KMS-11 (cell line): ENCODE data around the gene C10orf95.

Source experiments
- H2AFZ ChIP-seq: fragments of 200-600 bp; sonication (generic); 2 replicates; pipeline ENCODE4 v1.6.1; 2016; ENCODE audit warnings: antibody characterized with exemption, mixed run types, low read depth
- H3K27ac ChIP-seq: fragments of 200-600 bp; sonication (generic); 2 replicates; pipeline ENCODE4 v1.6.1; 2016; ENCODE audit warnings: mild to moderate bottlenecking, mixed run types
- H3K27me3 ChIP-seq: fragments of 200-600 bp; sonication (generic); 2 replicates; pipeline ENCODE4 v1.6.1; 2017; ENCODE audit warnings: mild to moderate bottlenecking, low read depth, mixed run types, moderate library complexity; ENCODE audit not compliant: insufficient read depth
- H3K36me3 ChIP-seq: fragments of 200-600 bp; sonication (generic); 2 replicates; pipeline ENCODE4 v1.6.1; 2017; ENCODE audit warnings: mild to moderate bottlenecking, mixed run types; ENCODE audit not compliant: insufficient read depth
- H3K4me1 ChIP-seq: fragments of 200-600 bp; sonication (generic); 2 replicates; pipeline ENCODE4 v1.6.1; 2016; ENCODE audit warnings: mild to moderate bottlenecking, low read depth, mixed run types; ENCODE audit not compliant: poor library complexity, severe bottlenecking
- H3K4me2 ChIP-seq: fragments of 200-600 bp; sonication (generic); 2 replicates; pipeline ENCODE4 v1.7.0; 2016; ENCODE audit warnings: mild to moderate bottlenecking, mixed run types
- H3K4me3 ChIP-seq: fragments of 200-600 bp; sonication (generic); IDR thresholded peaks from 2 replicates; pipeline ENCODE4 v1.6.1; 2017; ENCODE audit warnings: low read depth, low read length, mixed read lengths; ENCODE audit not compliant: insufficient read depth
- H3K79me2 ChIP-seq: fragments of 200-600 bp; sonication (generic); 2 replicates; pipeline ENCODE4 v1.6.1; 2016; ENCODE audit warnings: low read depth, mixed run types; ENCODE audit not compliant: insufficient read depth
- H3K9ac ChIP-seq: fragments of 200-600 bp; sonication (generic); 2 replicates; pipeline ENCODE4 v1.6.1; 2016; ENCODE audit warnings: mild to moderate bottlenecking, mixed run types
- H4K20me1 ChIP-seq: fragments of 200-600 bp; sonication (generic); 2 replicates; pipeline ENCODE4 v1.6.1; 2016; ENCODE audit warnings: mild to moderate bottlenecking, mixed run types; ENCODE audit not compliant: insufficient read depth
- TF ChIP-seq, protein P1 (sequence below): fragments of 200-600 bp; sonication (generic); conservative IDR thresholded peaks from 2 replicates; pipeline ENCODE4 v1.6.1; 2017; ENCODE audit warnings: low read depth, mild to moderate bottlenecking, antibody characterized with exemption, low read length, moderate library complexity, mixed read lengths

The C10orf95 gene

DNA sequence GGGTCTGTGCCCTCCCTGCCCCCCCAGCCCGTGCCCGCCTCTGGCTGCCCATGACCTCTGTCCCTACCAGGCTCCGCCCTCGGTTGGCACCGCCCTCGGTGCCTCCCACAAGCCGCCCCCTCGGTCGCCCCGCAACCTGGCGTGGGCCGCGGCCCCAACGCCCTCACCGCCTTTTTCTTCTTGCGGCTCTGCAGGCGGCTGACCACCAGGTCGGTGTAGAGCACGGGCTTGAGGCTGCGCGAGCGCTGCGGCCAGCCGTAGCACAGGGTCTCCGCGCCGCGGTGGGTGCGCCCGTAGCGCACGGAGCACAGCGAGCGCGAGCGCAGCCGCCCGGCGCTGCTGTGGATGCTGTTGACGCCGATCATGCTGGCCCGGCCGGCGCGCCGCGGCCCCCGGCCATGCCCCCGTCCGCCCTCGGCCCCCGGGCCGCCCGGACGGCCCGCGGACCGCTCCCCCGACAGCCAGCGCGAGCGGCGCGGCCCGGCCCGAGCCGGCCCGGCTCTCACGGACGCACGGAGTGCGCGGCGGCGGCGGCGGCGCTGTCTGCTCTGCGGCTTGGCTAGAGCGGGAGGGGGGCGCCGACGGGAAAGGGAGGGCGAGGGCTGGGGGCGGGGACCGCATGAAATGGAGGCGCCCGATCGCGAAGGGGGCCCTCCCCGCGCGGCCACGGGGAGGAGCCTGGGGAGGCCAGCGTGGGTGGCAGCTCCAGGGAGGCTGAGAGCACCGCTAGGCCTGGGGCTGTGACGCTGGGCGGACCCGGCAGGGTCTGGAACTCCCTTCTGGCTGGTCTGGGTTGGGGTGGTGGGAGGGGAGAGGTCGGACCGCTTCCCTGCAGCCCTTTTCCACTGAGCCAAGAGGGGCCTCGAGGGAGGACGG, 42.4 kb downstream of the C10orf95 start:
- no peaks in the 10 kb centered on the region for H4K20me1 ChIP-seq
- no peak overlapping the region for H3K9ac ChIP-seq
- no peaks in the 10 kb centered on the region for H3K36me3 ChIP-seq
- no peaks in the 10 kb centered on the region for H3K79me2 ChIP-seq
- H3K4me3 ChIP-seq, result no peak overlapping the region
- peaks cover 7% of the 10 kb centered on the region for H3K4me1 ChIP-seq
- H3K27me3 ChIP-seq, result peaks cover 50% of the 10 kb centered on the region
- TF ChIP-seq, protein P1, sequence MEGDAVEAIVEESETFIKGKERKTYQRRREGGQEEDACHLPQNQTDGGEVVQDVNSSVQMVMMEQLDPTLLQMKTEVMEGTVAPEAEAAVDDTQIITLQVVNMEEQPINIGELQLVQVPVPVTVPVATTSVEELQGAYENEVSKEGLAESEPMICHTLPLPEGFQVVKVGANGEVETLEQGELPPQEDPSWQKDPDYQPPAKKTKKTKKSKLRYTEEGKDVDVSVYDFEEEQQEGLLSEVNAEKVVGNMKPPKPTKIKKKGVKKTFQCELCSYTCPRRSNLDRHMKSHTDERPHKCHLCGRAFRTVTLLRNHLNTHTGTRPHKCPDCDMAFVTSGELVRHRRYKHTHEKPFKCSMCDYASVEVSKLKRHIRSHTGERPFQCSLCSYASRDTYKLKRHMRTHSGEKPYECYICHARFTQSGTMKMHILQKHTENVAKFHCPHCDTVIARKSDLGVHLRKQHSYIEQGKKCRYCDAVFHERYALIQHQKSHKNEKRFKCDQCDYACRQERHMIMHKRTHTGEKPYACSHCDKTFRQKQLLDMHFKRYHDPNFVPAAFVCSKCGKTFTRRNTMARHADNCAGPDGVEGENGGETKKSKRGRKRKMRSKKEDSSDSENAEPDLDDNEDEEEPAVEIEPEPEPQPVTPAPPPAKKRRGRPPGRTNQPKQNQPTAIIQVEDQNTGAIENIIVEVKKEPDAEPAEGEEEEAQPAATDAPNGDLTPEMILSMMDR, result no peak
- no peak overlapping the region for H3K27ac ChIP-seq
- no peak overlapping the region for H2AFZ ChIP-seq
- no peak overlapping the region for H3K4me2 ChIP-seq

DNA sequence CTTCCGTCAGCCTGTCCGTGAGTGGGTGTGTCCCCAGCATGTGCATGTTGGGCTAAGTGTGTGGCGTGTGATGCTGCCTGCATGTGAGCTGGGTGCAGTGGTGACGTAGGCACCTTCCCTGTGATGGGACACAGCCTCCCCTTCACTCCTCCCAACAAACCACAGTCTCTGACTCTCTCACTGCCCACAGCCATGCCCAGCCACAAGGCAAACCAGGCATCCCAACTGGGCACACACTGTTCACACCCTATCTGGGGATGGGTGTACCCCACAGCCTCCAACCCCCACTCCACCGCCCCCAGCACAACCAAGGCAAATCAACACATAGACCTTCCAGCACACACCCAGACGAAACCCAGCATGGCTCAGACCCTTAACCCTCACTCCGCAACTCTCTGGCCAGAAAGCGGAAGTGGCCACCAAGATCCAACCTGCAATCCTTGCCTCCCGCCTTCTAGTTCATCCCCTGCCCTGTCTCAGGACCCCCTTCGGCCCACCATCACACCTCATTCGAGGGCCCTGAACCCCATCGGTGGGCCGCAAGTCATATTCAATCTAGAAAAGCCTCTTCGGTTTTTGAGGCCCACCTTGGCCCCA, 43.1 kb downstream of the C10orf95 start:
- Histone ChIP-seq H3K4me3 (no peak overlapping the region), H3K36me3 (no peaks in the 10 kb centered on the region), H2AFZ (no peak overlapping the region), H4K20me1 (no peaks in the 10 kb centered on the region), H3K4me1 (peaks cover 6% of the 10 kb centered on the region), H3K27me3 (peaks cover 44% of the 10 kb centered on the region), H3K27ac (no peak overlapping the region), H3K79me2 (no peaks in the 10 kb centered on the region), H3K9ac (no peak overlapping the region), H3K4me2 (no peak overlapping the region)
- TF ChIP-seq, protein P1, result no peak

DNA sequence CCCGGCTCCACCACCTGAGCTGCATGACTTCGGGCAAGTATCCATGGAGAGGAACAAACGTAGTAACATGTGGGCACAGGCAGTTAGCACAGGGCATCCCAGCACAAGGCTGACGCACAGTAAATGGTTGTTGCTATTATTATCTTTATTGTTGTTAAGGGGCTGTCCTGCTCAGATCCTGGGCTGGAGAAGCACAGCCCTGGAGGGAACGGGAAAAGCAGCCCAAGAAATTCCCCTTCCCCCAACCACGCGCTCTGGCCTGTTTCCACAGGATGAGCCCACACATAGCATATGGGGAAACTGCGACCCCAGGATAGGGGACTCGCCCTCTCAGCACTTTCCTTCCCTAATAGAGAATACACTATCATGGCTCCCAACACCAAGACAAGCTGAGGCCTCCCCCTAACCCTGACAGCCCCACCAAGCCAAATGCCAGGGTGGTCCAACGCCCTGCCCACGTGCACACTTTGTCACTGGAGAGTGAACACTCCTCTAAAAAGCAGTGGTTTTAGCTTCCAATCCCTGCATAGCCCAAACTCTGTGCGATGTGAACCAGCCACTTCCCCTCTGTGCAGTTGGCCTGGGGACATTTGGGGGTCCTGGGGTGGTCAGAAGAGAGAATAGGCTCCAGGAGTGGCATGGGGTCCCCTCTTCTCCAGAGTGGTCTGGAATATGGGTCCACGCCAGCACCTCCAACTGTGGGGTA, 43.8 kb downstream of the C10orf95 start:
- H3K4me3 ChIP-seq, result no peak overlapping the region
- H3K27me3 ChIP-seq, result peaks cover 37% of the 10 kb centered on the region
- no peaks in the 10 kb centered on the region for H3K79me2 ChIP-seq
- H3K27ac ChIP-seq, result no peak overlapping the region
- TF ChIP-seq, protein P1, result no peak
- no peak overlapping the region for H3K4me2 ChIP-seq
- H4K20me1 ChIP-seq, result no peaks in the 10 kb centered on the region
- H3K9ac ChIP-seq, result no peak overlapping the region
- no peaks in the 10 kb centered on the region for H3K36me3 ChIP-seq
- no peaks in the 10 kb centered on the region for H3K4me1 ChIP-seq
- no peak overlapping the region for H2AFZ ChIP-seq

DNA sequence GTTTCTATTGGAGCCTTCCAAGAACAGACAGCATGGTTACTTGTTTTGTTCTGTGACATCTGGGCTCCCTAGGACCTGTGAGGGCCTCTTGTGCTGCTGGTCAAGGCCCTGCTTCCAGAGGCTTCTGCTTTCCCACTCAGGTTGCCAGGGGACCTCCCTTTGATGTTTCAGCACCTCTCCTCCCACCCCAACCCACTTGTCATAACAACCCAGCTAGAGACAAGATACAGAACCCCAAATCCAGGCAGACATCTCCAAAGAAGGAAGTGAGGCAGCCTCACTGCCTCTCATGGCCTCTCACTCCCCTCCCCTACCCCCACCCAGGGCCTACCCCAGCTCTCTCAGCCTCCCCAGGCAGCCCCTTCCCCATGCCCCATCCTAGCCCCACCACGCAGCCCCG, 44.5 kb downstream of the C10orf95 start:
- no peaks in the 10 kb centered on the region for H4K20me1 ChIP-seq
- H3K4me3 ChIP-seq, result no peak overlapping the region
- H3K4me1 ChIP-seq, result no peaks in the 10 kb centered on the region
- H2AFZ ChIP-seq, result no peak overlapping the region
- no peaks in the 10 kb centered on the region for H3K79me2 ChIP-seq
- TF ChIP-seq, protein P1, result no peak
- H3K27ac ChIP-seq, result no peak overlapping the region
- H3K9ac ChIP-seq, result no peak overlapping the region
- H3K36me3 ChIP-seq, result no peaks in the 10 kb centered on the region
- peaks cover 30% of the 10 kb centered on the region for H3K27me3 ChIP-seq
- no peak overlapping the region for H3K4me2 ChIP-seq
